ENCODE results near the gene GPX4. TPM values are rescaled to one million over a fixed set of nuclear protein-coding genes. Genes with fewer than 3 reads are reported as not detected.

The GPX4 gene
- total and polyA plus RNA-seq, 9 of the 15 experiments (the other 6 are each of a cell fraction or from before 2014, with no cell fraction given), result 61.4 to 661 (median 349) TPM

- ChIA-PET CTCF (ENCODE audit: low intra/inter-chr PET ratio) (no interaction called here), POLR2A (interaction anchor here (0.6 kb wide), 1 partner anchor 1318 kb away, joined by 4 read pairs; no protein-coding TSS in a partner anchor)
- Histone ChIP-seq H3K79me2 (ENCODE audit: control insufficient read depth, insufficient read depth, low read length) (peaks cover 3% of the 10 kb centered on the region; the same call in 1 of the 3 replicates), H4K20me1 (replicated peaks; ENCODE audit: control insufficient read depth, insufficient read depth, low read length) (no peaks in the 10 kb centered on the region), H3K4me1 (replicated peaks in 1 of 2; ENCODE audit: control insufficient read depth in 2 of 2, insufficient read depth in 2 of 2, low read length in 2 of 2) (peaks cover 9 to 58% of the 10 kb centered on the region in 2 experiments), H3K4me3 (no peak overlapping the region), H3K27me3 (ENCODE audit: control insufficient read depth in 2 of 2, insufficient read depth in 2 of 2, low read length in 2 of 2) (no peaks in the 10 kb centered on the region), H3K9ac (ENCODE audit: insufficient read depth in 1 of 2, low read depth in 2 of 2, low read length in 2 of 2) (no peak overlapping the region; a peak in 1 of 4 replicates), H3K36me3 (ENCODE audit: control insufficient read depth, insufficient read depth, low read length) (peaks cover 79% of the 10 kb centered on the region; the same call in 2 of the 3 replicates), H3K9me1 (ENCODE audit: control insufficient read depth, insufficient read depth, low read length) (no peaks in the 10 kb centered on the region), H3K27ac (ENCODE audit: extremely low read depth, low read depth, low read length) (no peak overlapping the region), H3K9me3 (replicated peaks; ENCODE audit: control insufficient read depth, insufficient read depth, low read depth, low read length) (no peaks in the 10 kb centered on the region), H3K4me2 (ENCODE audit: insufficient read depth, low read length) (no peak overlapping the region), H2AFZ (ENCODE audit: low read depth, low read length) (no peak overlapping the region)
- ATAC-seq (no peak), DNase-seq (ENCODE audit: extremely low read depth in 1 of 4, low spot score in 3 of 4) (no peak), FAIRE-seq (no peak)
- TF ChIP-seq MAFK (IDR thresholded peaks at IDR 0.05; ENCODE audit: low read length) (no peak), EGR1 (conservative IDR thresholded peaks at IDR 0.05) (peak; percentile 31), ZNF589 (CRISPR knock-in tag; IDR thresholded peaks at IDR 0.05; ENCODE audit: low read depth) (no peak), POLR2G (IDR thresholded peaks at IDR 0.05; ENCODE audit: low read depth, low read length) (0 out of 2 replicates have a peak, but pooled peaks have one; percentile 24), NR2C2 (CRISPR knock-in tag; IDR thresholded peaks at IDR 0.05) (no peak), NR2C2 (tag; IDR thresholded peaks at IDR 0.05) (no peak), PHF20 (IDR thresholded peaks at IDR 0.05; ENCODE audit: partially characterized antibody) (no peak)
- BruUV-seq (replicated peaks), result no TSS peak
- WGBS (ENCODE audit: insufficient coverage, low coverage, missing lambda C conversion rate), result 92% methylated on average over 49 of the region's 52 CpGs
- in situ Hi-C loops (cut with MboI), result no loop called here
- intact Hi-C loops (cut with micrococcal nuclease), result no loop called here
Measured at GRCh38 chr19:1116726-1117581, 13.2 kb downstream of the GPX4 start.
